ENCODE results near the gene ABHD2. TPM values are rescaled to one million over a fixed set of nuclear protein-coding genes. Genes with fewer than 3 reads are reported as not detected.
"Not testable (repeated sequence)": the region's sequence is repeated elsewhere in the genome, so short reads cannot be mapped to it uniquely, and the experiment has no call there.

The ABHD2 gene
- total RNA-seq, 4 donors from 2014 or later = 37.8 to 81.5 (median 58.3) TPM

- peaks cover 48 to 95% (median 80%) of the 10 kb centered on the region in 4 donors for H3K4me1 ChIP-seq
- H3K27ac ChIP-seq = peak overlapping the region; percentile 58 to 87 (median 80)
- H3K36me3 ChIP-seq = peaks cover 0 to 6% (median 0%) of the 10 kb centered on the region in 4 donors
- no peak for TF ChIP-seq EP300 (IDR thresholded peaks at IDR 0.05; ENCODE audit: low read depth)
- no peak for TF ChIP-seq POLR2A (IDR thresholded peaks at IDR 0.05)
- TF ChIP-seq CTCF (IDR thresholded peaks at IDR 0.05) = no peak
- no peak for TF ChIP-seq POLR2AphosphoS5 (IDR thresholded peaks at IDR 0.05)
- H3K27me3 ChIP-seq = no peaks in the 10 kb centered on the region
- no peak for DNase-seq
- no peak overlapping the region for H3K4me3 ChIP-seq
- H3K9me3 ChIP-seq = no peaks in the 10 kb centered on the region
- WGBS, 2 donors (ENCODE audit: low coverage in 1 of 2) = 40 to 77% methylated on average over 2 to 7 of the region's 7 CpGs
- intact Hi-C loops (cut with DNase I; ENCODE audit: low total_unique reads) = no loop called here
- in situ Hi-C loops (cut with MboI; ENCODE audit: low pct_ligation_motif_present in 1 of 4, low pct_unique_long_range_greater_than_20kb in 1 of 4, low sequenced_read_pairs in 3 of 4) = no loop called here
These were observed 28.1 kb downstream of the ABHD2 start for GRCh38 chr15:89116404-89116803.

GRCh38 chr15:89117790-89118189 lies 29.5 kb downstream of the ABHD2 start:
- Histone ChIP-seq H3K4me3 (no peak overlapping the region), H3K4me1 (peaks cover 44 to 94% (median 72%) of the 10 kb centered on the region in 4 donors), H3K36me3 (peaks cover 0 to 9% (median 0%) of the 10 kb centered on the region in 4 donors), H3K27me3 (no peaks in the 10 kb centered on the region), H3K27ac (peak overlapping the region; percentile 26 to 87 (median 84)), H3K9me3 (no peaks in the 10 kb centered on the region)
- in situ Hi-C loops (cut with MboI; ENCODE audit: low pct_ligation_motif_present in 1 of 4, low pct_unique_long_range_greater_than_20kb in 1 of 4, low sequenced_read_pairs in 3 of 4) (no loop called here), intact Hi-C loops (cut with DNase I; ENCODE audit: low total_unique reads) (no loop called here)
- no peak for TF ChIP-seq POLR2A (IDR thresholded peaks at IDR 0.05)
- TF ChIP-seq CTCF (IDR thresholded peaks at IDR 0.05) = no peak
- no peak for TF ChIP-seq EP300 (IDR thresholded peaks at IDR 0.05; ENCODE audit: low read depth)
- TF ChIP-seq POLR2AphosphoS5 (IDR thresholded peaks at IDR 0.05) = no peak
- 98 to 100% methylated on average over 1 to 3 of the region's 3 CpGs for WGBS, 2 donors (ENCODE audit: low coverage in 1 of 2)
- DNase-seq = no peak

- H3K27me3 ChIP-seq = no peaks in the 10 kb centered on the region
- TF ChIP-seq POLR2A (IDR thresholded peaks at IDR 0.05) = no peak
- H3K4me3 ChIP-seq = no peak overlapping the region
- 60 to 80% methylated on average over 1 to 2 of the region's 2 CpGs for WGBS, 2 donors (ENCODE audit: low coverage in 1 of 2)
- in situ Hi-C loops (cut with MboI; ENCODE audit: low pct_ligation_motif_present in 1 of 4, low pct_unique_long_range_greater_than_20kb in 1 of 4, low sequenced_read_pairs in 3 of 4) = no loop called here
- peak overlapping the region; percentile 74 to 87 (median 84) for H3K27ac ChIP-seq
- H3K9me3 ChIP-seq = no peaks in the 10 kb centered on the region
- DNase-seq = no peak
- peaks cover 0 to 12% (median 0%) of the 10 kb centered on the region in 4 donors for H3K36me3 ChIP-seq
- intact Hi-C loops (cut with DNase I; ENCODE audit: low total_unique reads) = no loop called here
- H3K4me1 ChIP-seq = peaks cover 41 to 88% (median 66%) of the 10 kb centered on the region in 4 donors
These were observed 30.3 kb downstream of the ABHD2 start for GRCh38 chr15:89118481-89118989.

- TF ChIP-seq CTCF (IDR thresholded peaks at IDR 0.05) (no peak), POLR2A (IDR thresholded peaks at IDR 0.05) (no peak), POLR2AphosphoS5 (IDR thresholded peaks at IDR 0.05) (peak in 1 of 3 donors; percentile 33), EP300 (IDR thresholded peaks at IDR 0.05; ENCODE audit: low read depth) (no peak)
- Histone ChIP-seq H3K4me1 (peaks cover 37 to 75% (median 58%) of the 10 kb centered on the region in 4 donors), H3K4me3 (no peak overlapping the region), H3K9me3 (no peaks in the 10 kb centered on the region), H3K36me3 (peaks cover 0 to 12% (median 0%) of the 10 kb centered on the region in 4 donors), H3K27ac (peak overlapping the region; percentile 74 to 87 (median 84)), H3K27me3 (no peaks in the 10 kb centered on the region)
- DNase-seq = no peak
- 38 to 43% methylated on average over 6 to 12 of the region's 12 CpGs for WGBS, 2 donors (ENCODE audit: low coverage in 1 of 2)
- in situ Hi-C loops (cut with MboI; ENCODE audit: low pct_ligation_motif_present in 1 of 4, low pct_unique_long_range_greater_than_20kb in 1 of 4, low sequenced_read_pairs in 3 of 4) = loop anchor here in 1 of 4 donors (10.0 kb wide), 1 partner anchor 65 kb away; no protein-coding TSS in a partner anchor
- intact Hi-C loops (cut with DNase I; ENCODE audit: low total_unique reads) = no loop called here
These were observed 31.5 kb downstream of the ABHD2 start for GRCh38 chr15:89119489-89120478.

- DNase-seq; H3K27me3 ChIP-seq; H3K4me3 ChIP-seq; intact Hi-C loops (cut with DNase I; ENCODE audit: low total_unique reads); H3K9me3 ChIP-seq: not testable (repeated sequence)
- peak overlapping the region; percentile 74 to 87 (median 84) for H3K27ac ChIP-seq
- peaks cover 0 to 12% (median 0%) of the 10 kb centered on the region in 4 donors for H3K36me3 ChIP-seq
- in situ Hi-C loops (cut with MboI; ENCODE audit: low pct_ligation_motif_present in 1 of 4, low pct_unique_long_range_greater_than_20kb in 1 of 4, low sequenced_read_pairs in 3 of 4) = loop anchor here in 1 of 4 donors (10.0 kb wide), 1 partner anchor 66 kb away; no protein-coding TSS in a partner anchor
- WGBS, 2 donors (ENCODE audit: low coverage in 1 of 2) = 60 to 81% methylated on average over 3 to 13 of the region's 13 CpGs
- H3K4me1 ChIP-seq = peaks cover 32 to 72% (median 55%) of the 10 kb centered on the region in 4 donors
These were observed 32.3 kb downstream of the ABHD2 start for GRCh38 chr15:89120479-89121000.
